AG04450 (cell line): Measurements from ENCODE around the gene ECSIT. TPM values are rescaled to one million over a fixed set of nuclear protein-coding genes. Genes with fewer than 3 reads are reported as not detected.

ENCODE experiments used
- CTCF ChIA-PET: fragments of 300-600, 350-600 bp; formaldehyde crosslinking; extraction: SDS; loops from one replicate; lab custom pipeline; 2022; ENCODE audit warnings: antibody characterized with exemption, inconsistent platforms; lab: Charles Lee
- POLR2A ChIA-PET: fragments of 350-600 bp; formaldehyde crosslinking; extraction: SDS; loops from one replicate; lab custom pipeline; 2021; ENCODE audit warnings: antibody characterized with exemption, inconsistent platforms; lab: Yijun Ruan, JAX
- DNase-seq: peaks from one replicate; pipeline ENCODE4 v3.0.0-alpha.2; 2011; ENCODE audit warnings: low read depth, low spot score
- H3K27ac ChIP-seq: one replicate; pipeline ENCODE4 v1.5.1; 2012; ENCODE audit warnings: low read depth, low read length, control low read depth
- H3K27me3 ChIP-seq: one replicate; pipeline ENCODE4 v1.6.0; 2012; ENCODE audit warnings: low read length; ENCODE audit not compliant: control insufficient read depth, insufficient read depth
- H3K4me3 ChIP-seq: 2 replicates; pipeline ENCODE4 v1.5.1; 2011; ENCODE audit warnings: mild to moderate bottlenecking, low read depth, low read length, control low read depth
- H3K9me3 ChIP-seq: 2 replicates; pipeline ENCODE4 v1.5.1; 2012; ENCODE audit warnings: low read length; ENCODE audit not compliant: control insufficient read depth, insufficient read depth
- CTCF ChIP-seq: IDR thresholded peaks from 2 replicates; pipeline ENCODE4 v1.5.1; 2011; ENCODE audit warnings: low read depth, low read length, control low read depth, inconsistent platforms
- polyA plus RNA-seq: library from polyadenylated mRNA; depleted of rRNA; stranded (reverse); fragments of >200 nt; gene quantifications from 2 replicates; pipeline ENCODE4 v1.2.3, GENCODE V29; 2011

The ECSIT gene
- polyA plus RNA-seq, 1 experiment: 28.2 TPM

GRCh38 chr19:11547929-11548700, 19.2 kb upstream of the ECSIT start:
- Histone ChIP-seq H3K27ac (no peak overlapping the region), H3K4me3 (no peak overlapping the region), H3K27me3 (no peaks in the 10 kb centered on the region), H3K9me3 (no peaks in the 10 kb centered on the region)
- ChIA-PET POLR2A (interaction anchor here (0.6 kb wide), 1 partner anchor 19 kb away, joined by 4 read pairs; the partner anchor contains the start of gene ECSIT), CTCF (no interaction called here)
- TF ChIP-seq CTCF: no peak
- DNase-seq: no peak

DNA sequence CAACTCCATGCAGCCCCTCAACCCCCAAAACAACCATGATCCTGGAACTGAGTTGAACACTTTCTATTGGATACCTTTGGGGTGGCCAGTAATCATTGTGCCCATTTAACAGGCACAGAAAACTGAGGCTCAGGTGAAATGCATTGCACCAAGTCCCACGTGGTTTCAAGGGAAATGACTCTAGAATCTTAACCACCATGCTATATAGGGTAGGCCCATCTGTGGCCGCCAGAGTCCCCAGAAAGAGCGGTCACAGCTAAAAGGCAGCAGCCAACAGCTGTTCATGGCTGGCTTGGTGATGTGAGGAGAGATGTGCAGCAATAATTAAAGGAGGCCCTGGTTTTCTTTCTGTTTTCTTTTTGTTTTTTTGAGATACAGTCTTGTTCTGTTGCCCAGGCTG, 12.3 kb upstream of the ECSIT start:
- no peak overlapping the region for H3K4me3 ChIP-seq
- no peaks in the 10 kb centered on the region for H3K27me3 ChIP-seq
- DNase-seq: no peak
- no peak overlapping the region for H3K27ac ChIP-seq
- no peak for TF ChIP-seq CTCF
- CTCF ChIA-PET: interaction anchor here (0.9 kb wide), 1 partner anchor 19 kb away, joined by 3 read pairs; no protein-coding TSS in a partner anchor
- no peaks in the 10 kb centered on the region for H3K9me3 ChIP-seq
- POLR2A ChIA-PET: interaction anchor here (0.6 kb wide), 1 partner anchor 1203 kb away, joined by 3 read pairs; no protein-coding TSS in a partner anchor

GRCh38 chr19:11540645-11541044, 11.7 kb upstream of the ECSIT start:
- Histone ChIP-seq H3K27ac (no peak overlapping the region), H3K9me3 (no peaks in the 10 kb centered on the region), H3K4me3 (no peak overlapping the region; the same call in 1 of the 2 replicates), H3K27me3 (no peaks in the 10 kb centered on the region)
- no peak for DNase-seq
- TF ChIP-seq CTCF: no peak
- ChIA-PET CTCF (no interaction called here), POLR2A (interaction anchor here (0.6 kb wide), 1 partner anchor 1203 kb away, joined by 3 read pairs; no protein-coding TSS in a partner anchor)

- POLR2A ChIA-PET: interaction anchor here (0.6 to 1.3 kb wide), 3 partner anchors 11 to 254 kb away, joined by 3 to 7 read pairs (median 4); partner anchors contain the start of genes ECSIT and ELOF1
- Histone ChIP-seq H3K27ac (peak overlapping the region; percentile 89), H3K4me3 (peak overlapping the region; percentile 61), H3K27me3 (no peaks in the 10 kb centered on the region), H3K9me3 (no peaks in the 10 kb centered on the region)
- no peak for DNase-seq
- CTCF ChIA-PET: no interaction called here
- TF ChIP-seq CTCF: no peak
Observed at GRCh38 chr19:11539495-11540365, 10.8 kb upstream of the ECSIT start.
